SK-N-MC (cell line): ENCODE measurements around the gene NRTN.
"Not testable (repeated sequence)": the region's sequence is repeated elsewhere in the genome, so short reads cannot be mapped to it uniquely, and the experiment has no call there.

Source experiments
- DNase-seq: peaks from one replicate; pipeline ENCODE4 v3.0.0-alpha.2; 2011; ENCODE audit warnings: low read depth, low spot score
- H3K27ac ChIP-seq: fragments of 200-600 bp; sonication (generic); 2 replicates; pipeline ENCODE4 v1.5.1; 2016; ENCODE audit warnings: mixed run types
- H3K36me3 ChIP-seq: fragments of 200-600 bp; sonication (generic); 2 replicates; pipeline ENCODE4 v1.6.1; 2017; ENCODE audit warnings: antibody characterized with exemption, low read length, mixed read lengths; ENCODE audit not compliant: insufficient read depth
- H3K4me3 ChIP-seq: fragments of 200-600 bp; sonication (generic); 2 replicates; pipeline ENCODE4 v1.5.1; 2016
- H3K9ac ChIP-seq: fragments of 200-600 bp; sonication (generic); 2 replicates; pipeline ENCODE4 v1.8.0; 2017; ENCODE audit warnings: mixed run types, mixed read lengths; ENCODE audit not compliant: insufficient read length
- H3K9me3 ChIP-seq: fragments of 200-600 bp; sonication (generic); 2 replicates; pipeline ENCODE4 v1.6.1; 2017; ENCODE audit warnings: low read depth, mild to moderate bottlenecking, antibody characterized with exemption, low read length, moderate library complexity, mixed read lengths
- EZH2 ChIP-seq: fragments of 200-600 bp; sonication (generic); IDR thresholded peaks from one replicate; pipeline ENCODE4 v1.6.1; 2017; ENCODE audit warnings: antibody characterized with exemption
- FOXP2 ChIP-seq: optimal IDR thresholded peaks from 2 replicates; pipeline ENCODE3; 2011; ENCODE audit warnings: mild to moderate bottlenecking, moderate library complexity; ENCODE audit not compliant: insufficient read depth; ENCODE audit errors: extremely low read length, control extremely low read depth
- POLR2AphosphoS5 ChIP-seq: IDR thresholded peaks from 2 replicates; pipeline ENCODE4 v1.6.1; 2012; ENCODE audit warnings: mild to moderate bottlenecking, low read depth, low read length, borderline replicate concordance

NRTN gene

DNA sequence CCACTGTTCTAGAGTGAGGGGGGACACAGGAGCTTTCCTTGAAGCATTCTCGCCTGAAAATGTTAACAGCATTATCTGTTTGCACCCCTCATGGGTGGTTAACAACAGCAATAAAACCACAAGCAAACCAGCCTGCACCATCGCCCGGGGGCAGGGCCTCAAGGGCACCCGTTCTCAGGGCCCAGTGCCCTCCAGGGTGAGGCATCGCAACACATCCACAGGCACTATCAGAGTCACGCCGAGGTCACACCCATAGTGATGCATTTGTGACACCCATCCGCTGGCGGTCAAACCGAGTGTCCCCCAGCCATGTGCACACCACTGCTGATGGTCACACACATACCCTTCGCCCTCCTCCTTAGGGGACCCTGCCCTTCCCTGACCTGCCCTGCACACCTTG lies 60.9 kb downstream of the NRTN start:
- DNase-seq = no peak
- H3K9ac ChIP-seq = no peak overlapping the region

GRCh38 chr19:5867201-5868136 lies 62.6 kb downstream of the NRTN start:
- Histone ChIP-seq H3K9ac (no peak overlapping the region), H3K36me3 (no peaks in the 10 kb centered on the region), H3K4me3 (no peak overlapping the region), H3K27ac (no peak overlapping the region), H3K9me3 (no peaks in the 10 kb centered on the region)
- no peak for TF ChIP-seq POLR2AphosphoS5
- no peak for TF ChIP-seq FOXP2
- no peak for TF ChIP-seq EZH2
- no peak for DNase-seq

More for the DNA sequence above, 60.9 kb downstream of the NRTN start:
- no peak overlapping the region for H3K27ac ChIP-seq
- H3K9me3 ChIP-seq = no peaks in the 10 kb centered on the region
- no peak for TF ChIP-seq EZH2
- TF ChIP-seq POLR2AphosphoS5 = no peak
- TF ChIP-seq FOXP2 = no peak
- no peak overlapping the region for H3K4me3 ChIP-seq
- H3K36me3 ChIP-seq = no peaks in the 10 kb centered on the region

DNA sequence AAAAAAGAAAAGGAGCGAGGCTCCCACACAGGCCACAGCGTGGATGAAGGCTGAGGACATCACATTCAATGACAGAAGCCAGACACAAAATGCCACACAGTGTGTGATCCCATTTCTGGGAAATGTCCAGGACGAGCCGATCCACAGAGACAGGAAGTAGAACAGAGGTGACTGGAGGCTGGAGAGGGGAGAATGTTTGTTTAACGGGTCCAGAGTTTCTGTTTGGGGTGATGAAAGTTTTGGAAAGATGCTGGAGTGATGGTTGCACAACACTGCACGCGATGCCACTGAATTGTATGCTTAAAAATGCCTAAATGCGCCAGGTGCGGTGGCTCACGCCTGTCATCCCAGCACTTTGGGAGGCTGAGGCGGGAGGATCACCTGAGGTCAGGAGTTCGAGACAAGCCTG lies 66.1 kb downstream of the NRTN start:
- TF ChIP-seq EZH2 (no peak), FOXP2 (no peak), POLR2AphosphoS5 (no peak)
- Histone ChIP-seq H3K9me3 (no peaks in the 10 kb centered on the region), H3K36me3 (no peaks in the 10 kb centered on the region), H3K4me3 (no peak overlapping the region), H3K9ac (no peak overlapping the region), H3K27ac (no peak overlapping the region)
- no peak for DNase-seq

DNA sequence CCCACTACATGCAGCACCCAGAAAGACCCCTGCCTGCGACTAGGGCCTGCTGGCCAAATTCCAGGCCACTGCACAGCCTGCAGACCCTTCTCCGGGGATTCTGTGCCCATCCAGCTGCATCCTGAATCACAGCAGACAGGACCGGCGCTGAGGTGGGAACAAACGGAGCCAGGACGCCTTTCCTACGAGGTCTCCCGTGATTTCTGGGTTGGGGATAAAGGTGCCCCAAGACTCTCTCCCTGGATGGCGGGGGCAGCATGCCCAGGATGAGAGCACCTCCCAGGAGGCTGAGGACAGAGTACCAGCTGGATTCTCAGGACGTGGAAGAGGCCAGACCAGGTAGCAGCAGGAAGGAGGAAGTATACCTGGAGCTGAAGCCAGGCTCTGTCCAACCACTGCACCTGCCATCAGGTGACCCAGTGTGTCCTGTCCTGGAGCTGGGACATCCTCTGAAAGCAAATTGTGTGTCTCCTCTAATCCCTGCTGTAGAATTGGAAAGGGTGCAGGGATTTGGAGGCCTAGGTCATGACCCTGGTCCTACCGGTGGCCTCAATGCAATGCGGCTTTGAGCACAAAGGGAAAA lies 68.8 kb downstream of the NRTN start:
- DNase-seq = no peak
- Histone ChIP-seq H3K9ac (no peak overlapping the region), H3K4me3 (no peak overlapping the region), H3K27ac (no peak overlapping the region), H3K36me3 (no peaks in the 10 kb centered on the region), H3K9me3 (no peaks in the 10 kb centered on the region)
- no peak for TF ChIP-seq FOXP2
- TF ChIP-seq POLR2AphosphoS5 = no peak
- no peak for TF ChIP-seq EZH2

GRCh38 chr19:5874496-5874895 lies 69.6 kb downstream of the NRTN start:
- not testable (repeated sequence) for H3K36me3 ChIP-seq, H3K9ac ChIP-seq, H3K4me3 ChIP-seq, H3K9me3 ChIP-seq, DNase-seq, H3K27ac ChIP-seq

DNA sequence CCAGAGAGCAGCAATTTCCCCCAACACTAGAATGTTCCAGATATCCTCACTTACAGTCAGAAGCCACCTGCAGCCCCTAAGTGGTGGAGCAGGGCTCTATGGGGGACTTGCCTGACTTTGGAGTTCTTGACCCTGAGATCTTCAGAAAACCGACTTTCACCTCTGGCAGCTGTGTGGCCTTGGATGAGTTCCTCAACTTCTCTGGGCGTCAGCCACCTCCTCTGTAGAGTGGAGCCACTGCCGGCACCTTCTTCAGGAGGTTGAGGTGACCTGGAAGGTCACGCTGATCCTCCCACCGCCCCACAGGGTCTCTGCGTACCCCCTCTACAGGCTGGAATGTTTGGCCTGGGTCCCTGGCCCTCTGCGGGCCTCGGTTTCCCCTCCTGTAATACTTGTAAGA lies 72.6 kb downstream of the NRTN start:
- H3K9me3 ChIP-seq = no peaks in the 10 kb centered on the region
- DNase-seq = no peak
- no peak overlapping the region for H3K4me3 ChIP-seq
- TF ChIP-seq EZH2 (no peak), POLR2AphosphoS5 (no peak), FOXP2 (no peak)
- H3K27ac ChIP-seq = no peak overlapping the region
- H3K9ac ChIP-seq = no peak overlapping the region
- no peaks in the 10 kb centered on the region for H3K36me3 ChIP-seq

DNA sequence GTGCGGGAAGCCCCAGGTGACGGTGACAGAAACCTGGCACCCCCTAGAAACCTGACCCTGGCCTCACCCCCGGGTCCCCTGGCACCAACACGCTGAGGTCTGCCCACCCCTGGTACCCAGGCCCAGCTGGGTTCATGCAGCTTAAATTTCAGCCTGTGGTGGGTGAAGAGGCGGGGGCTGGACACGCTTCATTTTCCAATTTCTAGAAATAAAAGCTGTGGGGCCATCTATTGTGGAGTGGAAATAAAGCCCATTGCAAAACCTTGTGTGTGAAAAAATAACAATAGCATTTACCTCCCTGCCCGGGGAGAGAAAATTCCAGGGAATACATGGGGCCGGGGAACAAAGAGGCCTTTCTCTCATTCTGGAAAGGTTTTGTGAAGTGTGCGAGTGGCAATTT lies 73.0 kb downstream of the NRTN start:
- Histone ChIP-seq H3K9me3 (no peaks in the 10 kb centered on the region), H3K27ac (no peak overlapping the region), H3K9ac (no peak overlapping the region), H3K4me3 (no peak overlapping the region), H3K36me3 (no peaks in the 10 kb centered on the region)
- TF ChIP-seq POLR2AphosphoS5 (no peak), FOXP2 (no peak), EZH2 (no peak)
- DNase-seq = no peak
